ENCODE measurements around the gene DPCD. TPM values are rescaled to one million over a fixed set of nuclear protein-coding genes. Genes with fewer than 3 reads are reported as not detected.

The DPCD gene
- polyA plus RNA-seq, 1 experiment: 46.4 TPM

- Histone ChIP-seq H3K36me3 (ENCODE audit: control insufficient read depth, insufficient read depth, low read length) (no peaks in the 10 kb centered on the region), H3K4me3 (ENCODE audit: low read depth, low read length) (no peak overlapping the region), H3K27me3 (ENCODE audit: control insufficient read depth, insufficient read depth, low read length) (peaks cover 24% of the 10 kb centered on the region)
- ChIA-PET CTCF (interaction anchor here (3.0 kb wide), 1 partner anchor 349 kb away, joined by 10 read pairs; no protein-coding TSS in a partner anchor), POLR2A (no interaction called here)
- TF ChIP-seq CTCF (IDR thresholded peaks at IDR 0.05; ENCODE audit: insufficient read depth, low read depth, low read length): no peak
- DNase-seq (ENCODE audit: low read depth): no peak
Observed at GRCh38 chr10:101563497-101564040, 24.6 kb upstream of the DPCD start.

- no peak for TF ChIP-seq CTCF (IDR thresholded peaks at IDR 0.05; ENCODE audit: insufficient read depth, low read depth, low read length)
- H3K27me3 ChIP-seq (ENCODE audit: control insufficient read depth, insufficient read depth, low read length): peaks cover 29% of the 10 kb centered on the region
Observed at GRCh38 chr10:101564490-101564991, 23.6 kb upstream of the DPCD start.

GRCh38 chr10:101565370-101565900, 22.7 kb upstream of the DPCD start:
- Histone ChIP-seq H3K36me3 (ENCODE audit: control insufficient read depth, insufficient read depth, low read length) (no peaks in the 10 kb centered on the region), H3K27me3 (ENCODE audit: control insufficient read depth, insufficient read depth, low read length) (peaks cover 31% of the 10 kb centered on the region), H3K4me3 (ENCODE audit: low read depth, low read length) (no peak overlapping the region)
- TF ChIP-seq CTCF (IDR thresholded peaks at IDR 0.05; ENCODE audit: insufficient read depth, low read depth, low read length): no peak
- ChIA-PET CTCF (interaction anchor here (0.5 to 0.6 kb wide), 2 partner anchors 43 to 310 kb away, joined by 3 read pairs; no protein-coding TSS in a partner anchor), POLR2A (no interaction called here)
- no peak for DNase-seq (ENCODE audit: low read depth)

More at GRCh38 chr10:101564490-101564991, 23.6 kb upstream of the DPCD start:
- CTCF ChIA-PET: interaction anchor here (0.5 kb wide), 1 partner anchor 309 kb away, joined by 3 read pairs; no protein-coding TSS in a partner anchor
- POLR2A ChIA-PET: no interaction called here
- Histone ChIP-seq H3K4me3 (ENCODE audit: low read depth, low read length) (no peak overlapping the region), H3K36me3 (ENCODE audit: control insufficient read depth, insufficient read depth, low read length) (no peaks in the 10 kb centered on the region)
- no peak for DNase-seq (ENCODE audit: low read depth)

GRCh38 chr10:101565936-101566332, 22.2 kb upstream of the DPCD start:
- ChIA-PET POLR2A (no interaction called here), CTCF (interaction anchor here (0.6 kb wide), 1 partner anchor 42 kb away, joined by 3 read pairs; no protein-coding TSS in a partner anchor)
- DNase-seq (ENCODE audit: low read depth): no peak
- H3K27me3 ChIP-seq (ENCODE audit: control insufficient read depth, insufficient read depth, low read length): peaks cover 31% of the 10 kb centered on the region
- no peak for TF ChIP-seq CTCF (IDR thresholded peaks at IDR 0.05; ENCODE audit: insufficient read depth, low read depth, low read length)
- no peak overlapping the region for H3K4me3 ChIP-seq (ENCODE audit: low read depth, low read length)
- H3K36me3 ChIP-seq (ENCODE audit: control insufficient read depth, insufficient read depth, low read length): no peaks in the 10 kb centered on the region

GRCh38 chr10:101566333-101567164, 21.6 kb upstream of the DPCD start:
- no peak for DNase-seq (ENCODE audit: low read depth)
- ChIA-PET POLR2A (no interaction called here), CTCF (interaction anchor here (0.6 to 7.8 kb wide), 2 partner anchors 42 to 354 kb away, joined by 3 to 115 read pairs; no protein-coding TSS in a partner anchor)
- 0 out of 2 replicates have a peak, but pooled peaks have one; percentile 11 for TF ChIP-seq CTCF (IDR thresholded peaks at IDR 0.05; ENCODE audit: insufficient read depth, low read depth, low read length)
- Histone ChIP-seq H3K4me3 (ENCODE audit: low read depth, low read length) (0 out of 2 replicates have a peak overlapping the region, but pooled peaks have one; percentile 17), H3K36me3 (ENCODE audit: control insufficient read depth, insufficient read depth, low read length) (no peaks in the 10 kb centered on the region), H3K27me3 (ENCODE audit: control insufficient read depth, insufficient read depth, low read length) (peaks cover 31% of the 10 kb centered on the region)
